WTC11 (cell line): ENCODE results near the gene FOCAD. TPM values are rescaled to one million over a fixed set of nuclear protein-coding genes. Genes with fewer than 3 reads are reported as not detected.

ENCODE experiments used
- ATAC-seq: fragments of 200-7000 bp; cut with Tn5 transposase; 2 replicates; pipeline ENCODE4 v1.10.0; 2021; ENCODE audit warnings: mild to moderate bottlenecking, moderate library complexity
- CTCF ChIA-PET: fragments of 300-600 bp; sonication (Branson Sonifier 250); formaldehyde crosslinking; loops from one replicate; lab custom pipeline; 2021; ENCODE audit warnings: antibody characterized with exemption; lab: Charles Lee
- POLR2A ChIA-PET: fragments of 350-600 bp; sonication (Branson Sonifier 250); formaldehyde crosslinking; loops from one replicate; lab custom pipeline; 2021; ENCODE audit warnings: antibody characterized with exemption; lab: Charles Lee
- DNase-seq: peaks from one replicate; pipeline ENCODE4 v3.0.0; 2021; ENCODE audit warnings: low spot score
- H3K27ac Mint-ChIP-seq: 2 replicates; pipeline ENCODE4 v1.8.0; 2021; ENCODE audit warnings: mixed read lengths
- H3K27me3 Mint-ChIP-seq: 2 replicates; pipeline ENCODE4 v1.8.0; 2021; ENCODE audit warnings: low read depth, mild to moderate bottlenecking, moderate library complexity, mixed read lengths
- H3K36me3 Mint-ChIP-seq: 2 replicates; pipeline ENCODE4 v1.8.0; 2021; ENCODE audit warnings: mixed read lengths
- H3K4me1 Mint-ChIP-seq: 2 replicates; pipeline ENCODE4 v1.8.0; 2022; ENCODE audit warnings: mixed read lengths
- H3K4me3 Mint-ChIP-seq: 2 replicates; pipeline ENCODE4 v1.8.0; 2021; ENCODE audit warnings: mild to moderate bottlenecking, moderate library complexity, mixed read lengths
- H3K9me3 Mint-ChIP-seq: 2 replicates; pipeline ENCODE4 v1.8.0; 2021; ENCODE audit warnings: mixed read lengths
- ARID4B ChIP-seq: sonication (generic); formaldehyde crosslinking; IDR thresholded peaks from 2 replicates; pipeline ENCODE4 v1.8.0; 2023; ENCODE audit warnings: missing genetic modification reagents, mild to moderate bottlenecking, borderline replicate concordance
- ATF2 ChIP-seq: sonication (generic); formaldehyde crosslinking; IDR thresholded peaks from 2 replicates; pipeline ENCODE4 v1.8.1; 2022; ENCODE audit warnings: low read depth, missing genetic modification reagents, borderline replicate concordance
- CDX4 ChIP-seq: fragments of 250-450 bp; sonication (Bioruptor Pico); IDR thresholded peaks from 2 replicates; pipeline ENCODE4 v1.9.0; 2021; ENCODE audit warnings: moderate library complexity, mild to moderate bottlenecking, inconsistent platforms, borderline replicate concordance
- GABPB1 ChIP-seq: sonication (generic); formaldehyde crosslinking; IDR thresholded peaks from 2 replicates; pipeline ENCODE4 v1.8.1; 2023; ENCODE audit warnings: mild to moderate bottlenecking, missing genetic modification reagents
- GTF2I ChIP-seq: fragments of 250-450 bp; sonication (Bioruptor Pico); conservative IDR thresholded peaks from 2 replicates; pipeline ENCODE4 v1.4.0; 2021; ENCODE audit warnings: mild to moderate bottlenecking
- IRF2 ChIP-seq: sonication (generic); formaldehyde crosslinking; IDR thresholded peaks from 2 replicates; pipeline ENCODE4 v1.8.0; 2022; ENCODE audit warnings: low read depth, missing genetic modification reagents, borderline replicate concordance
- NR1H2 ChIP-seq: sonication (generic); formaldehyde crosslinking; IDR thresholded peaks from 2 replicates; pipeline ENCODE4 v1.9.0; 2021; ENCODE audit warnings: mild to moderate bottlenecking, moderate library complexity, missing genetic modification reagents
- OVOL2 ChIP-seq: fragments of 250-450 bp; sonication (Bioruptor Pico); IDR thresholded peaks from 2 replicates; pipeline ENCODE4 v1.9.0; 2021; ENCODE audit warnings: mild to moderate bottlenecking, borderline replicate concordance
- RELA ChIP-seq: sonication (generic); formaldehyde crosslinking; IDR thresholded peaks from 2 replicates; pipeline ENCODE4 v1.8.1; 2022; ENCODE audit warnings: missing genetic modification reagents, mild to moderate bottlenecking, borderline replicate concordance
- ZNF671 ChIP-seq: fragments of 250-450 bp; sonication (Bioruptor Pico); IDR thresholded peaks from 2 replicates; pipeline ENCODE4 v1.8.0; 2021; ENCODE audit warnings: mild to moderate bottlenecking
- total RNA-seq: library from RNA; stranded (reverse); gene quantifications from 3 replicates; pipeline ENCODE4 v1.2.3, GENCODE V29; 2021
- TF ChIP-seq, protein P1 (sequence below): sonication (generic); formaldehyde crosslinking; IDR thresholded peaks from 2 replicates; pipeline ENCODE4 v1.8.1; 2022; ENCODE audit warnings: mild to moderate bottlenecking, moderate library complexity, missing genetic modification reagents
- TF ChIP-seq, protein P2 (sequence below): sonication (generic); formaldehyde crosslinking; conservative IDR thresholded peaks from 2 replicates; pipeline ENCODE4 v1.8.1; 2023; ENCODE audit warnings: mild to moderate bottlenecking, low read depth, missing genetic modification reagents, moderate library complexity
- TF ChIP-seq, protein P3 (sequence below): sonication (generic); formaldehyde crosslinking; IDR thresholded peaks from 2 replicates; pipeline ENCODE4 v1.8.1; 2023; ENCODE audit warnings: mild to moderate bottlenecking, missing genetic modification reagents
- TF ChIP-seq, protein P4 (sequence below): fragments of 250-450 bp; sonication (Bioruptor Pico); IDR thresholded peaks from 2 replicates; pipeline ENCODE4 v1.8.0; 2021; ENCODE audit warnings: mild to moderate bottlenecking
- TF ChIP-seq, protein P5 (sequence below): sonication (generic); formaldehyde crosslinking; IDR thresholded peaks from 2 replicates; pipeline ENCODE4 v1.8.1; 2023; ENCODE audit warnings: mild to moderate bottlenecking, missing genetic modification reagents, borderline replicate concordance
- TF ChIP-seq, protein P6 (sequence below): sonication (generic); formaldehyde crosslinking; IDR thresholded peaks from 2 replicates; pipeline ENCODE4 v1.8.1; 2022; ENCODE audit warnings: mild to moderate bottlenecking, missing genetic modification reagents, moderate library complexity, borderline replicate concordance

Gene FOCAD
- total RNA-seq, 1 experiment from 2014 or later = 34.3 TPM

- TF ChIP-seq, protein P1, sequence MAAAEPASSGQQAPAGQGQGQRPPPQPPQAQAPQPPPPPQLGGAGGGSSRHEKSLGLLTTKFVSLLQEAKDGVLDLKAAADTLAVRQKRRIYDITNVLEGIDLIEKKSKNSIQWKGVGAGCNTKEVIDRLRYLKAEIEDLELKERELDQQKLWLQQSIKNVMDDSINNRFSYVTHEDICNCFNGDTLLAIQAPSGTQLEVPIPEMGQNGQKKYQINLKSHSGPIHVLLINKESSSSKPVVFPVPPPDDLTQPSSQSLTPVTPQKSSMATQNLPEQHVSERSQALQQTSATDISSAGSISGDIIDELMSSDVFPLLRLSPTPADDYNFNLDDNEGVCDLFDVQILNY = no peak
- TF ChIP-seq OVOL2 (CRISPR knock-in tag) = no peak
- TF ChIP-seq, protein P2, sequence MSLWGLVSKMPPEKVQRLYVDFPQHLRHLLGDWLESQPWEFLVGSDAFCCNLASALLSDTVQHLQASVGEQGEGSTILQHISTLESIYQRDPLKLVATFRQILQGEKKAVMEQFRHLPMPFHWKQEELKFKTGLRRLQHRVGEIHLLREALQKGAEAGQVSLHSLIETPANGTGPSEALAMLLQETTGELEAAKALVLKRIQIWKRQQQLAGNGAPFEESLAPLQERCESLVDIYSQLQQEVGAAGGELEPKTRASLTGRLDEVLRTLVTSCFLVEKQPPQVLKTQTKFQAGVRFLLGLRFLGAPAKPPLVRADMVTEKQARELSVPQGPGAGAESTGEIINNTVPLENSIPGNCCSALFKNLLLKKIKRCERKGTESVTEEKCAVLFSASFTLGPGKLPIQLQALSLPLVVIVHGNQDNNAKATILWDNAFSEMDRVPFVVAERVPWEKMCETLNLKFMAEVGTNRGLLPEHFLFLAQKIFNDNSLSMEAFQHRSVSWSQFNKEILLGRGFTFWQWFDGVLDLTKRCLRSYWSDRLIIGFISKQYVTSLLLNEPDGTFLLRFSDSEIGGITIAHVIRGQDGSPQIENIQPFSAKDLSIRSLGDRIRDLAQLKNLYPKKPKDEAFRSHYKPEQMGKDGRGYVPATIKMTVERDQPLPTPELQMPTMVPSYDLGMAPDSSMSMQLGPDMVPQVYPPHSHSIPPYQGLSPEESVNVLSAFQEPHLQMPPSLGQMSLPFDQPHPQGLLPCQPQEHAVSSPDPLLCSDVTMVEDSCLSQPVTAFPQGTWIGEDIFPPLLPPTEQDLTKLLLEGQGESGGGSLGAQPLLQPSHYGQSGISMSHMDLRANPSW (CRISPR knock-in tag) = no peak
- no peak for TF ChIP-seq NR1H2 (CRISPR knock-in tag)
- TF ChIP-seq, all 79 proteins: peak for 0
Observed at GRCh38 chr9:21029661-21030060, 345.6 kb downstream of the FOCAD start (continued).

- H3K27ac Mint-ChIP-seq = no peak overlapping the region
- no peaks in the 10 kb centered on the region for H3K4me1 Mint-ChIP-seq
- no peak for DNase-seq
- H3K36me3 Mint-ChIP-seq = no peaks in the 10 kb centered on the region
- H3K9me3 Mint-ChIP-seq = no peaks in the 10 kb centered on the region
- H3K27me3 Mint-ChIP-seq = peaks cover 16% of the 10 kb centered on the region
- H3K4me3 Mint-ChIP-seq = no peak overlapping the region
- ATAC-seq = peak; percentile 5
- ChIA-PET POLR2A (no interaction called here), CTCF (interaction anchor here (0.6 to 1.4 kb wide), 4 partner anchors 48 to 605 kb away, joined by 4 to 6 read pairs (median 5); no protein-coding TSS in a partner anchor)
- TF ChIP-seq NR1H2 (CRISPR knock-in tag) (no peak), ARID4B (CRISPR knock-in tag) (no peak), CDX4 (CRISPR knock-in tag) (no peak), GABPB1 (no peak), RELA (CRISPR knock-in tag) (no peak), ZNF671 (CRISPR knock-in tag) (no peak), IRF2 (CRISPR knock-in tag) (no peak), ATF2 (CRISPR knock-in tag) (no peak), GTF2I (no peak)
- TF ChIP-seq, protein P3, sequence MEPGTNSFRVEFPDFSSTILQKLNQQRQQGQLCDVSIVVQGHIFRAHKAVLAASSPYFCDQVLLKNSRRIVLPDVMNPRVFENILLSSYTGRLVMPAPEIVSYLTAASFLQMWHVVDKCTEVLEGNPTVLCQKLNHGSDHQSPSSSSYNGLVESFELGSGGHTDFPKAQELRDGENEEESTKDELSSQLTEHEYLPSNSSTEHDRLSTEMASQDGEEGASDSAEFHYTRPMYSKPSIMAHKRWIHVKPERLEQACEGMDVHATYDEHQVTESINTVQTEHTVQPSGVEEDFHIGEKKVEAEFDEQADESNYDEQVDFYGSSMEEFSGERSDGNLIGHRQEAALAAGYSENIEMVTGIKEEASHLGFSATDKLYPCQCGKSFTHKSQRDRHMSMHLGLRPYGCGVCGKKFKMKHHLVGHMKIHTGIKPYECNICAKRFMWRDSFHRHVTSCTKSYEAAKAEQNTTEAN = no peak
- TF ChIP-seq, protein P4, sequence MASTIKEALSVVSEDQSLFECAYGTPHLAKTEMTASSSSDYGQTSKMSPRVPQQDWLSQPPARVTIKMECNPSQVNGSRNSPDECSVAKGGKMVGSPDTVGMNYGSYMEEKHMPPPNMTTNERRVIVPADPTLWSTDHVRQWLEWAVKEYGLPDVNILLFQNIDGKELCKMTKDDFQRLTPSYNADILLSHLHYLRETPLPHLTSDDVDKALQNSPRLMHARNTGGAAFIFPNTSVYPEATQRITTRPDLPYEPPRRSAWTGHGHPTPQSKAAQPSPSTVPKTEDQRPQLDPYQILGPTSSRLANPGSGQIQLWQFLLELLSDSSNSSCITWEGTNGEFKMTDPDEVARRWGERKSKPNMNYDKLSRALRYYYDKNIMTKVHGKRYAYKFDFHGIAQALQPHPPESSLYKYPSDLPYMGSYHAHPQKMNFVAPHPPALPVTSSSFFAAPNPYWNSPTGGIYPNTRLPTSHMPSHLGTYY = no peak
- TF ChIP-seq, protein P5, sequence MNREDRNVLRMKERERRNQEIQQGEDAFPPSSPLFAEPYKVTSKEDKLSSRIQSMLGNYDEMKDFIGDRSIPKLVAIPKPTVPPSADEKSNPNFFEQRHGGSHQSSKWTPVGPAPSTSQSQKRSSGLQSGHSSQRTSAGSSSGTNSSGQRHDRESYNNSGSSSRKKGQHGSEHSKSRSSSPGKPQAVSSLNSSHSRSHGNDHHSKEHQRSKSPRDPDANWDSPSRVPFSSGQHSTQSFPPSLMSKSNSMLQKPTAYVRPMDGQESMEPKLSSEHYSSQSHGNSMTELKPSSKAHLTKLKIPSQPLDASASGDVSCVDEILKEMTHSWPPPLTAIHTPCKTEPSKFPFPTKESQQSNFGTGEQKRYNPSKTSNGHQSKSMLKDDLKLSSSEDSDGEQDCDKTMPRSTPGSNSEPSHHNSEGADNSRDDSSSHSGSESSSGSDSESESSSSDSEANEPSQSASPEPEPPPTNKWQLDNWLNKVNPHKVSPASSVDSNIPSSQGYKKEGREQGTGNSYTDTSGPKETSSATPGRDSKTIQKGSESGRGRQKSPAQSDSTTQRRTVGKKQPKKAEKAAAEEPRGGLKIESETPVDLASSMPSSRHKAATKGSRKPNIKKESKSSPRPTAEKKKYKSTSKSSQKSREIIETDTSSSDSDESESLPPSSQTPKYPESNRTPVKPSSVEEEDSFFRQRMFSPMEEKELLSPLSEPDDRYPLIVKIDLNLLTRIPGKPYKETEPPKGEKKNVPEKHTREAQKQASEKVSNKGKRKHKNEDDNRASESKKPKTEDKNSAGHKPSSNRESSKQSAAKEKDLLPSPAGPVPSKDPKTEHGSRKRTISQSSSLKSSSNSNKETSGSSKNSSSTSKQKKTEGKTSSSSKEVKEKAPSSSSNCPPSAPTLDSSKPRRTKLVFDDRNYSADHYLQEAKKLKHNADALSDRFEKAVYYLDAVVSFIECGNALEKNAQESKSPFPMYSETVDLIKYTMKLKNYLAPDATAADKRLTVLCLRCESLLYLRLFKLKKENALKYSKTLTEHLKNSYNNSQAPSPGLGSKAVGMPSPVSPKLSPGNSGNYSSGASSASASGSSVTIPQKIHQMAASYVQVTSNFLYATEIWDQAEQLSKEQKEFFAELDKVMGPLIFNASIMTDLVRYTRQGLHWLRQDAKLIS (CRISPR knock-in tag) = no peak
- TF ChIP-seq, protein P6, sequence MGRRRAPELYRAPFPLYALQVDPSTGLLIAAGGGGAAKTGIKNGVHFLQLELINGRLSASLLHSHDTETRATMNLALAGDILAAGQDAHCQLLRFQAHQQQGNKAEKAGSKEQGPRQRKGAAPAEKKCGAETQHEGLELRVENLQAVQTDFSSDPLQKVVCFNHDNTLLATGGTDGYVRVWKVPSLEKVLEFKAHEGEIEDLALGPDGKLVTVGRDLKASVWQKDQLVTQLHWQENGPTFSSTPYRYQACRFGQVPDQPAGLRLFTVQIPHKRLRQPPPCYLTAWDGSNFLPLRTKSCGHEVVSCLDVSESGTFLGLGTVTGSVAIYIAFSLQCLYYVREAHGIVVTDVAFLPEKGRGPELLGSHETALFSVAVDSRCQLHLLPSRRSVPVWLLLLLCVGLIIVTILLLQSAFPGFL (CRISPR knock-in tag) = no peak
Observed at GRCh38 chr9:21030389-21031035, 346.5 kb downstream of the FOCAD start.
